Hematopoietic multipotent progenitor cell treated with erythropoietin and hydrocortisone succinate and interleukin-3 and kit ligand, for 15 days (in vitro differentiated cells): ENCODE results near the gene DLG2.
"Not testable (repeated sequence)": the region's sequence is repeated elsewhere in the genome, so short reads cannot be mapped to it uniquely, and the experiment has no call there.

Source experiments
- DNase-seq: peaks from one replicate; pipeline ENCODE4 v3.0.0-alpha.2; 2015; ENCODE audit warnings: low spot score

Gene DLG2

GRCh38 chr11:85643191-85643614 lies 16.1 kb upstream of the DLG2 start:
- no peak for DNase-seq

- DNase-seq, result no peak
These were observed 7.6 kb upstream of the DLG2 start for GRCh38 chr11:85634747-85635146.

- no peak for DNase-seq
These were observed 1.7 kb upstream of the DLG2 start for GRCh38 chr11:85628771-85629341.

DNA sequence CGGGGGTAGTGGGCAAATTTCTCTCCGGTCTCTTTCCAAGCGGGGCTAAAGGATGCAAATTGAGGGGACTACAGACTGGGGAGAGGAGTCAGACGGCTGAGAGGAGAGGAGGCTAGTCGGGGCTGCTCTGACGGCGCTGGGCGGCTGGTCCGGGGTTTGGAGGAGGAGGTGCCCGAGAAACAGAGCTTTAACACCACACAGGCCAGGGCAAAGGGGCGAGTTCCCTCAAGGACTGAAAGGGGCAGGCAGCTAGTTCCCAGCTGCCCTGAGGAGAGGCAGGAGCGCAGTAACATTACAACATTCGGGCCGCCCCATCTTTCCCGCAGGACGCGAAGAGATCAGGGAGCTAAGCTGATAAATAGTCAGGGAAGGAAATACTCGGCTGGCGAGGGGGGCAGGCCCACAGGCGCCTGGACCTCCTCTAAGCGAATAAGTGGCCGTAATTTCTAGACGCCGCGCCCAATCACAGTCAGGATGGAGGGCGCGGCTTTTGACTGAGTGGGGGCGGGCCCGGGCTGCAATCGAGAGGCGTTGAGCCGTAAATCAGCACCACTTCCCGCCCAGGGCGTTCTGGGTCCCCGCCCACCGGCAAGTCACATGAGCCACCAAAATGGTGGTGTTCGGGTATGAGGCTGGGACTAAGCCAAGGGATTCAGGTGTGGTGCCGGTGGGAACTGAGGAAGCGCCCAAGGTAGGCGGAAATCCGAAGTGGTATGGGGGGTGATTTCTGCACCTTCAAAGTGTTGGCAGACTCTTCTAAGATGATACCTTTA lies 1.0 kb upstream of the DLG2 start, which contains the start of gene TMEM126B:
Gene TMEM126B, plus strand, starts transcription at position 596 of the 773 bp plus-strand sequence. Its CDS starts 15 bp downstream, at position 611.
- peak; percentile 97 for DNase-seq

DNA sequence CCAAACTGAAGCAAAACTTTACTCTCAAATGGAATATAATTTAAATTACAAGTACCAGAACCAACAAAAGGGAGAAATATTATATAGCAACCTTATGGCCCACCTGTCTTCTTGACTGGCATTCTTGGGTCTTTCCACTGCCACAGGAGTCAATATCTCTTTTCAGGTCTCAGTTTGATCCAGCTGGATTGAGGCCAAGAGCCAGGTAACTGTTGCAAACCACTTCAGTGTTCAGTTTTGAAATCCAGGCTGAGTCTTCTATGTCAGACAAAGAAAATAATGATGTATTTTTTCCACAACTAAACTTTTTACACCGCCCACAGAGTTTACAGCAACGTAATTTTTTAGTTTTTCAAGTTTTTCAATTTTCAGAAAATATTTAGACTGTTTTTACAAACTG lies 648 bp downstream of the DLG2 start:
- no peak for DNase-seq

- DNase-seq, result no peak
These were observed 6.9 kb downstream of the DLG2 start for GRCh38 chr11:85620256-85620655.

DNA sequence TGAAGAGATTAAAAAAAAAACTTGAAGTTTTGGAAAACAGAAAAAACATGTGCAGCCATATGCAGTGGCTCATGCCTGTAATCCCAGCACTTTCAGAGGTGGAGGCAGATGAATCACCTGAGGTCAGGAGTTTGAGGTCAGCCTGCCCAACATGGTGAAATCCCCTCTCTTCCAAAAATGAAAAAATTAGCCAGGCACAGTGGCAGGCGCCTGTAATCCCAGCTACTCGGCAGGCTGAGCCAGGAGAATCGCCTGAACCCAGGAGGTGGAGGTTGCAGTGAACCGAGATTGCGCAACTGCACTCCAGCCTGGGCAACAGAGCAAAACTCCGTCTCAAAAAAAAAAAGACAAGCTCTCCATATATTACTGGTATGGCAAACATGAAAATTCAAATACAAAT lies 7.6 kb downstream of the DLG2 start:
- DNase-seq, result no peak

DNA sequence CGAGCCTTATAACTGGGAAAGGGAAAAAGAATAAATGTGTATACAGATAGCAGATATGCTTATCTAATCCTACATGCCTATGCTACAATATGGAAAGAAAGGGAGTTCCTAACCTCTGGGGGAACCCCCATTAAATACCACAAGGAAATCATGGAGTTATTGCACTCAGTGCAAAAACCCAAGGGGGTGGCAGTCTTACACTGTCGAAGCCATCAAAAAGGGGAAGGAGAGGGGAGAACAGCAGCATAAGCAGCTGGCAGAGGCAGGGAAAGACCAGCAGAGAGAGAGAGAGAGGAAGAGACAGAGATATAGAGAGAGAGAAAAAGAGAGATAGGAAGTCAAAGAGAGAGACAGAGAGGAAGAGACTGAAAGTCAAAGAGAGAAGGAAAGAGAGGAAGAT lies 15.5 kb downstream of the DLG2 start:
- not testable (repeated sequence) for DNase-seq

DNA sequence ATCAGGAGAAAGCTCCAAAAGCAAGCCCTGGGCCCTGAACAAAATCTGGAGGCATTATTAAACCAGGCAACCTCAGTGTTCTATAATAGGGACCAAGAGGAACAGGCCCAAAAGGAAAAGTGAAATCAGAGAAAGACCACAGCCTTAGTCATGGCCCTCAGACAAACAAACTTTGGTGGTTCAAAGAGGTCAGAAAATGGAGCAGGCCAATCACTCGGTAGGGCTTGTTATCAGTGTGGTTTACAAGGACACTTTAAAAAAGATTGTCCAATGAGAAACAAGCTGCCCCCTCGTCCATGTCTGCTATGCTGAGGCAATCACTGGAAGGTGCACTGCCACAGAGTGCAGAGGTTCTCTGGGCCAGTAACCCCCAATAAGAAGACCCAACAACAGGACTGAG lies 17.9 kb downstream of the DLG2 start:
- not testable (repeated sequence) for DNase-seq

DNA sequence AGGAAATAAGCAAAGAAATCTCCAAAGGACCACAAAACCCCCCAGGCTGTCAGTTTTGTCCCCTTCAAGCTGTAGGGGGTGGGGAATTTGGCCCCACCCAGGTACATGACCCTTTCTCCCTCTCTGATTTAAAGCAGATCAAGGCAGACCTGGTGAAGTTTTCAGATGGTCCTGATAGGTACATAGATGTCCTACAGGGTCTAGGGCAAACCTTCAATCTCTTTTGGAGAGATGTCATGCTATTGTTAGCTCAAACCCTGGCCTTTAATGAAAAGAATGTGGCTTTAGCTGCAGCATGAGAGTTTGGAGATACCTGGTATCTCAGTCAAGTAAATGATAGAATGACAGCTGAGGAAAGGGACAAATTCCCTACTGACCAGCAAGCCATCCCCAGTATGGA lies 18.5 kb downstream of the DLG2 start:
- not testable (repeated sequence) for DNase-seq

DNA sequence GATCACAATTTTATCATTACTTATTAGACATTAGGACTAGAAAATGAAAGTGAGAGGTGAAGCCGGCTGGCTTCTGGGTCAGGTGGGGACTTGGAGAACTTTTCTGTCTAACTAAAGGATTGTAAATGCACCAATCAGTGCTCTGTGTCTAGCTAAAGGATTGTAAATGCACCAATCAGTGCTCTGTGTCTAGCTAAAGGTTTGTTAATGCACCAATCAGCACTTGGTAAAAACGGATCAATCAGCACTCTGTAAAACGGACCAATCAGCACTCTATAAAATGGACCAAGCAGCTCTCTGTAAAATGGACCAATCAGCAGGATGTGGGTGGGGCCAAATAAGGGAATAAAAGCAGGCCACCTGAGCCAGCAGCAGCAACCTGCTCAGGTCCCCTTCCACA lies 20.9 kb downstream of the DLG2 start:
- not testable (repeated sequence) for DNase-seq

DNA sequence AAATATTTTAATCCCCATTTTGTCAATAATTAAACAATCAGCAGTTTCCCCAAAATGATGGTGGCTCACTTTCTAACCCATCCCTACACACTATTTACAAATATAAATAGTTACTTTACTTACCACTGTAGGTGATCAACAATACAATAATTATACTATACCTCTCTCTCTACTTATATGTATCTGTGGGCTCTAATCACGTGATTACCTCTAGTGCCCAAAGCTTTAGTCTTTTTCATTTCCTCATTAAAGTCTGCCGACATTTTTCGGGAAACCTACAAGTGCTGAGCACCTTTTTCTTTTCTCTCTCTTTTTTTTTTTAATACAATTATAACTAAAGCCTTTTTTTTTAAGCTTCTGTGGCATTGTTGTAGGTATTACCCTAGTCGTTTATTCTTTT lies 23.9 kb downstream of the DLG2 start:
- DNase-seq, result no peak

- no peak for DNase-seq
These were observed 24.5 kb downstream of the DLG2 start for GRCh38 chr11:85602526-85603213.

- no peak for DNase-seq
These were observed 28.1 kb downstream of the DLG2 start for GRCh38 chr11:85599083-85599482.

DNA sequence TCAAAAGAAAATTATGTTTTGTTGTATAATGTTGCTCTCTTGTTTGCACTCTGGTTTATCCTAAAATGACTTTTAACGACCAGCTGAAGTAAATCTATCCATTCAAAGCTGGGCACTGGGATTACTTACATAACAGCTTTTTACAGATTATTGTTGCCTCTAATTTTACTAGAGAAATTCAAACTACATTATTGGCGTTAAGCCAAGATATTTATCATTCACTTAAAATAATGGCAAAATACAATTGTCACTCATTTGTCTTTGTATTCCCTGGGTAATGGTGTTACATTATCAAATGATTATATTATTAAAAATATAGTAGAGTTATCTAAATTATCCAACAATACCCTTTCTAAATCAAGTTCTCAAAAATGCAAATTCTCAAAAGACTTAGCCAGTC lies 30.3 kb downstream of the DLG2 start:
- DNase-seq, result no peak

DNA sequence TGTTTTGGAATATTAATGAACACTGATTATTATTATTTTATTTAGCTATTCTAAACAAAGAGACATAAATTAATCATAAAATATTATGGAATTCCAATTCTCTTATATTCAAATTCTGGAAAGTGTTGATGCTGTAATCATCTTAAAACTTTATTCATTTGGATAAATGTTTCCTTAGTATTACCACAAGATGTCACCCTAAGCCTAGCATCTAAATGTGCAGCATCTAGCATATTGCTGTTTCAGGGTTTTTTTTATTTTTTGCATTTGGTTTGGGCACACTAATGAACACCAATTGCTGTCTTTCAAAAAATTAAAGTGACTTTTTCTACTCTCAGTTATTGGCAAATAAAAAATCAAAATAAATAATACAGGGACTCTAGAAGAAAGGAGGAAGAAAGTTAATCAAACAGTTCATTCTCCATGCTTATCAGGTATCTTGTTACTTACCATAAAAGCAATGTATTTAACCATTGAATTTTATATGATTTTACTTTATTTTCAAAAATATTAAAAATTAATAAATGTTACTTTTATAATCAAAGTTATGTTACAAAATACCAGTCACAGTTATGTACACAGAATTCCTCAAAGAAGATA lies 31.8 kb downstream of the DLG2 start:
- peak; percentile 62 for DNase-seq

GRCh38 chr11:85590848-85591483 lies 36.2 kb downstream of the DLG2 start:
- DNase-seq, result no peak

- DNase-seq, result no peak
These were observed 37.8 kb downstream of the DLG2 start for GRCh38 chr11:85589373-85589772.

GRCh38 chr11:85582111-85582510 lies 45.0 kb downstream of the DLG2 start:
- no peak for DNase-seq

- DNase-seq, result no peak
These were observed 51.8 kb downstream of the DLG2 start for GRCh38 chr11:85575388-85575787.

DNA sequence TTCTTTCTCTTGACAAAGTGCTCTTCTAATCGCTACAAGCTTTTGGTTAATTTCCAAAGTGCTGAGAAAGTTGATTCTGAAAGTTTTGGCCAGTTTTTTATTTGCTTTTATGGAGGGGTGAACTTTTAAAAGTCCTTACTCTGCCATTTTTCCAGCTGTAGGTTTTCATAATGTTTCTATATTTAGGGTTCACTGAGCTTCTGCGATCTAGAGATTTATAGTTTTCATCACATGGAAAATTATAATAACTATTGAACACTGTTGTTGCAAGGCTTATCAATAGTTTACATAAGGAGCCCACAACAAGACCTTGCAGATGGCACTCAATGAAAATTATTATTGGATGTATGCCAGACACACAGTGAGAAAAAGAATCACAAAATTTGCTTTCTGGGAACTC lies 55.1 kb downstream of the DLG2 start:
- DNase-seq, result no peak

DNA sequence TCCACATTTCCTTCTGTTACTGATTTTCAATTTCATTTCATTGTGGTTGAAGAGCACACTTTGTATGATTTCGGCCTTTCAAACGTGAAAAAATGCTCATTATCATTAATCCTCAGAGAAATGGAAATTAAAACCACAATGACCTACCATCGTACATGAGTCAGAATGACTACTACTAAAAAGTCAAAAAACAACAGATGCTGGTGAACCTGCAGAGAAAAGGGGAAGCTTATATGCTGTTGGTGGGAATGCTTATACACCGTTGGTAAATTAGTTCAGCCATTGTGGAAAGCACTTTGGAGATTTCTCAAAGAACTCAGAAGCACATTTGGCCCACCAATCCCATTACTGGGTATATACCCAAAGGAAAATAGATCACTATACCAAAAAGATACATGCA lies 57.6 kb downstream of the DLG2 start:
- no peak for DNase-seq
